Kidney epithelial cell (primary cell): ENCODE measurements around the gene CCR6. TPM values are rescaled to one million over a fixed set of nuclear protein-coding genes. Genes with fewer than 3 reads are reported as not detected.
"Not testable (repeated sequence)": the region's sequence is repeated elsewhere in the genome, so short reads cannot be mapped to it uniquely, and the experiment has no call there.

ENCODE experiments used
- DNase-seq: peaks from one replicate; pipeline ENCODE4 v3.0.0-alpha.2; 2010; ENCODE audit warnings: low read depth
- H3K27me3 ChIP-seq: 2 replicates; pipeline ENCODE4 v1.6.0; 2011; ENCODE audit warnings: low read length; ENCODE audit not compliant: control insufficient read depth, insufficient read depth
- H3K36me3 ChIP-seq: 2 replicates; pipeline ENCODE4 v1.5.1; 2011; ENCODE audit warnings: low read length; ENCODE audit not compliant: control insufficient read depth, insufficient read depth
- H3K4me3 ChIP-seq: 2 replicates; pipeline ENCODE4 v1.5.1; 2011; ENCODE audit warnings: low read depth, mild to moderate bottlenecking, control low read depth, low read length
- CTCF ChIP-seq: IDR thresholded peaks from 2 replicates; pipeline ENCODE4 v1.5.1; 2011; ENCODE audit warnings: mild to moderate bottlenecking, moderate library complexity, low read length, control low read depth, inconsistent platforms; ENCODE audit not compliant: insufficient read depth, poor library complexity, severe bottlenecking
- total RNA-seq: library from RNA; depleted of rRNA; stranded (reverse); fragments of >200 nt; gene quantifications from 2 replicates; pipeline ENCODE4 v1.2.3, GENCODE V29; 2015

The CCR6 gene
- total RNA-seq, 1 donor from 2014 or later = not detected

- peak; percentile 11 for TF ChIP-seq CTCF
- DNase-seq, H3K27me3 ChIP-seq, H3K4me3 ChIP-seq, H3K36me3 ChIP-seq: not testable (repeated sequence)
Observed at GRCh38 chr6:167182913-167183314, 60.0 kb downstream of the CCR6 start.

GRCh38 chr6:167185101-167185500 is 62.2 kb downstream of the CCR6 start:
- DNase-seq, H3K4me3 ChIP-seq, H3K27me3 ChIP-seq, H3K36me3 ChIP-seq: not testable (repeated sequence)

GRCh38 chr6:167187275-167187674 is 64.4 kb downstream of the CCR6 start:
- not testable (repeated sequence) for DNase-seq, H3K36me3 ChIP-seq, H3K4me3 ChIP-seq, H3K27me3 ChIP-seq

Other genes with a start within 250 kb of the CCR6 start
- gene RNASET2, start 166.5 kb upstream of the CCR6 start, total RNA-seq = 113 and 139 TPM in 2 replicates
- 13.8 and 21.1 TPM in 2 replicates for gene CEP43, start 123.7 kb upstream of the CCR6 start, total RNA-seq
- gene GPR31, start 34.9 kb downstream of the CCR6 start, total RNA-seq = not detected in 2 replicates
- not detected in 2 replicates for gene UNC93A, start 168.2 kb downstream of the CCR6 start, total RNA-seq
- not detected in 2 replicates for gene TTLL2, start 202.0 kb downstream of the CCR6 start, total RNA-seq